Stimulated activated CD4-positive, alpha-beta T cell treated with anti-CD3 and anti-CD28 coated beads, Interleukin-4, amount 100 ng/mL, for 48 hours (primary cell): ENCODE data around the gene LMOD1.
"Not testable (repeated sequence)": the region's sequence is repeated elsewhere in the genome, so short reads cannot be mapped to it uniquely, and the experiment has no call there.

ENCODE experiments used
- DNase-seq, 2 donors: peaks; one replicate each; pipeline ENCODE4 v3.0.0-alpha.2; 2020; ENCODE audit warnings: low read depth in 2 of 2

The LMOD1 gene

GRCh38 chr1:201947697-201948008 is 1.3 kb upstream of the LMOD1 start:
- DNase-seq, result no peak

DNA sequence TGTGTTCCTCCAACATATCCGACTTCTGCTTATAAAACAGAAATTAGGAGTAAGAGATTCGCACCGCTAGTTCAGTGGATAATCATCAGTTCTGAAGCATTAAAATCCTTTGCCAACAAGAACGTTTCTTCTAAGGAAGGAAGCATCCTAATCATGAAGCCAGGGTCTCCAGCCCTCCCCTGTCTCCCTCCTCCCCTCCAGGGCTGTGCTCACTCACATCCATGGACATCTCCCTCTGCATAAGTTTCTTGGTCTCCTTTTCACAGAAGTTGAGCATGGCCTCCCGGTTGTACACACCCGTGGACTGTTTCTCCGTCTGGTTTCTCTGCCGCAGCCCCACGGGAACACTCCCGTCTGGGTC is 505 bp downstream of the LMOD1 start:
- DNase-seq, result no peak

DNA sequence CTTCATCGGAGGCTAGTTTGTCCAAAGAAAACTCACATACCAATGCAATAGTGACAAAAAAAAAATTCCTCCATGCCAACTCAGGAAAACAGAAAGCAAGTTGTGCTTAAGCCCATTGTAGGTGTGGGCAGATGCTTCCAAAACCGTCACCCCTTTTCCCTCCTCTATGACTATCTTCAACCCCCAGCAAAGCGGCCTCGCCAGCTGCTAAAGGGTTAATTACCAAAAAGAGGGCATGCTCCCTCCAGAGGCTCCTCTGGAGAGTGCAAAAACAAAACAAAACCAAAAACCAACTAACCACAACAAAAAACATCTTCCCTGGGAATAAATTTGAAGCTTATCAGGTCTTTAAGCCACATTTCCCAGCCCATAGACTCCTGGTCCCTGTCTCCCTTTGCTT is 1.2 kb downstream of the LMOD1 start:
- no peak for DNase-seq

DNA sequence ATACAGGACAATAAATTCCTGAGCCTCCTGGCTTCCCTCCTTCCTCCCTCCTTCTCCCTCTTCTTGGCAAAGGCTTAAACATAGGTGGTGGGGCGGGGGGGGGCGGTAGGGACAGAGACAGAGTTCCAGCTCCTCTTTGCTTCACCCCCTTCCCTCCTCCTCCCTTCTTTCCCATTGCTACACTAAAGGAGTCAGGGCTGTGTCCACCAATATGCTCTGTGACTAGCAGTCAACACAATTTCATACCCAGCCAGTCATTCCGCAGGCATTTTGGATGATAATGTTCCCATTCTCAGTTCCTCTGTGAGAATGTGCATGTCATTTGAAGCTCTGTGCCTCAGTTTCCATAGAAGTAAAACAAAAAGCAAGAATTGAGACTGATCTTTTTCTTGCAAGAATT is 1.7 kb downstream of the LMOD1 start:
- DNase-seq, result no peak

DNA sequence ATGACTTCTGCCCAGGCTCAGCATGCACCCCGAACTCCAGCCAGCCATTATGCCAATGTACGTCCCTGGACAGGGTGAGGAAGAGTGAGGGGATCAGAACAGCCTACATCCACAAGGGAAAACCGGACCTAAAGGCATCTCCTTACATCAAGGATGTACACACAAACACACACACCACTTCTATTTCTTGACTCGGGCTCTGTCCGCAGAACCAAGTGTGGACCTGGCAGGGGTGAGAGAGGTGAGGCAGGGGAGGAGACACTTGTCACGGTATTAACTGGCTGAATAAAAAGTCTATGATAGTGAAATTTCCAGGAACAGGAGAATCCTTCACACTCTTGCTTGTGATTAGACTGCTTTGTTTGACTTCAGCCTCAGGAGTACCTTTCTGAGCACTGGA is 2.3 kb downstream of the LMOD1 start:
- DNase-seq, result no peak

- no peak for DNase-seq
Observed at GRCh38 chr1:201942129-201942495, 4.2 kb downstream of the LMOD1 start.

DNA sequence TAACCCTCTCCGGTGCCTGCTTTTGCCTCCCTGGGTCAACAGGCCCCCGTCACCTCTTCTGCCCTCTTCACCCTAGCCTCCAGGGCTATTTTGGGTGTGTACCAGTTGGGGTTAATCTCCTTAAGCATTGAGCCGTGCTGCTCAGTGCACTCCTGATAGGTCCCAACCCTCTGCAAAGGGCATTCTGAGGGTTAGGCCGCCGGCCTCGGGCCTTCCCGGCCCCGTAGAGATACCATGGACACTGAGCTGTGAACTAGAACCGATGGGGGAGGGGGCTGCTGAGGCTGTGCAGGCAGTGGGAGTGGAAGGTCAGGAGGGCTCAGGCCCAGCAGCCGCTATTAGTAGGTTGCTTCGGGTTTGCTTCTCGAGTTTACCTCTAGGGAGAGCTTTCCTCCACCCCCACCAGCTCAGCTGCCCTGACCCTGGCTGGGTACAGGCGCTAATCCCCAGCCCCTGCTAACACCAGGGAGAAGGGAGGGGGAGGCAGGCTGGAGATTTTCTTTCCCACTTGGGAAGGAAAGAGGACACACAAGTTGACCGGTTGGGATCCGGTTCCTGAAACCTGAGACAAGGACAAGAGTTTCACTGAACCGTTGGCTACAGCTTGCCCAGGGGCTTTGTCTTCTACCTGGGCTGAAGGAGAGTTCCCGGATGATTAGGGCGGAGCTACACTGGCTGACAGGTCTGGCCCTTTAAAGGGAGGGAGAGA is 4.8 kb downstream of the LMOD1 start:
- no peak for DNase-seq

GRCh38 chr1:201940316-201940715 is 6.0 kb downstream of the LMOD1 start:
- not testable (repeated sequence) for DNase-seq

DNA sequence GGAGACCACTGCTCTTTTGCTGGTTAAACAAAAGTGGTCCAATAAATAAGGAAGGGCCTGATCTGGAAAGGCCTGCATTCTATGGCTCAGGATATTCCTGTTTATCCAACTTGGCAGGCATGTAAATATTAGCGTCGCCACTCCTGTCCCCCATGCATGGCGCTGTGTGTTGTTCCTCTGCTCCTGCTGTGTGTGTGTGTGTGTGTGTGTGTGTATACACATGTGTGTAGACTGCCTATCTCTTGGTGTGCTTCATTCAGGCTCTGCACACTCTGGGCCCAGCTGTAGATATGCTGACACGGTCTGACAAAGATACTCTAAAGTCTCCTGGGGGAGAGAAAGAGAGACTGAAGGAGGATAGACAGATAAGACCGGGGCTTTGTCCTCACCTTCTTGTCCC is 6.8 kb downstream of the LMOD1 start:
- DNase-seq, result no peak

DNA sequence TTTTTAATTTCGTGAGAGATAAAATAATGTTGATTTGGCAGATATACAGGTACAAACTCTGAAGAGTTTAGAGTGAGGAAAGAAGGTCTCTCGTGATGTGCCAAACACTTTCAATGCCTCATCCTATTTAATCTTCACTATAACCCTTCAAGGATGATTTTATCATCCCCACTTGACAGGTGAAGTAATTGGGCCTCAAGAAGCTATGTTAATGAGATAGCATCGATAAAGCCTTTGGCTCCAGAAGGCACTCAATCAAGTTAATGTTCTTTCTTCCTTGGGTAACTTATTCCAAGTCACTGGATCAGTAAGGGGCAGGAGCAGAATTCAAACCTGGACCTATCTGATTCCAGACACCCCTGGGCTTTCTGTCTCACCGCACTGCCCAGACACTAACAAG is 7.2 kb downstream of the LMOD1 start:
- DNase-seq, result no peak

DNA sequence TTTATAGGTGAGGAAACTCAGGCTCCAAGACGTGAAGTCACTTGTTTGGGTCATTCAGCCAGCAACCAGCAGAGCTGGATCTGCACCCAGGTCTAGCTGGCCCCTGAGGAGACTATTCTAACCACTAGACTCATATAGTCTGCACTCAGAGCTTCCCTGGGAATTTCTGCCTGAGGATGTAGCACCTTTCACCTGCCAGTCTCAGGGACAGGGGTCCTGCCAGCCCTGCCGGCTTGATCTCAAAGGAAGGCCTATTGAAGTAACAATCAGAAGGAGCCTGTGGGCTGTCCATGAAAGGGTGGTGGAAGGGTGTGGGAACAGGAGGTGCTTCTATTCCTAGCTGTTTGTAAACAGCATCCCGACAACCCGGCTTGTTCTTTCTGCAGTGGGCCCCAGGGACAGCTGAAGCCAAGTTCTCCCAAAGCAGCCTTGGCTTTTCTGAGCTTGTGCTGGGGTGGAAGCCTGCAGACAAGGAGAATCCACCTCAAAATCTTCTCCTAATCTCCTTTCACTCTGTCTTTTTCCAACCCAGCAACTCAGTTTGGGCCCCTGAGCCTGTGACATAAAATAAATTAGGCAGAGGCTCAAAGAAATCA is 7.8 kb downstream of the LMOD1 start:
- DNase-seq, result no peak

GRCh38 chr1:201937624-201938213 is 8.6 kb downstream of the LMOD1 start:
- DNase-seq, result no peak

GRCh38 chr1:201933840-201934430 is 12.4 kb downstream of the LMOD1 start:
- no peak for DNase-seq

DNA sequence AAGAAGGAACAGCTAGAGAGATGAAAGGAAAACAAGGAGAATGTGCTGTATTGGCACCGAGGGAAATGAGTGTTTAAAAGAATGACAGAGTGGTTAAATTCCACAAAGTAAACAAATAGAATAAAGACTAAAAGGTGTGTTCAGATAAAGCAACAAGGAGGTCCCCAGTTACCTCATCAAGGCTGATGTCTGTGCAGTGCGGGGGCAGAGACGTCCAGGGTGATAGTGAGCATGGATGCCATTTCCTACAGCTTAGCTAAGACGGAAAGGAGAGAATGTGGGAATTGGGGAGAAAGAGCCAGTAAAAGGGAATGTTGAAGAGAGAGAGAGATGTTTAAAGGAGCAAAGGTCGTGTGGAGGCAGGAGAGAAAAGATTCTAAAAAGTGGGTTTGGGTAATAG is 15.5 kb downstream of the LMOD1 start:
- DNase-seq, result no peak

- DNase-seq, result no peak
Observed at GRCh38 chr1:201930137-201930536, 16.2 kb downstream of the LMOD1 start.

GRCh38 chr1:201928266-201928665 is 18.1 kb downstream of the LMOD1 start:
- no peak for DNase-seq

GRCh38 chr1:201925981-201926645 is 20.2 kb downstream of the LMOD1 start:
- DNase-seq, result no peak

DNA sequence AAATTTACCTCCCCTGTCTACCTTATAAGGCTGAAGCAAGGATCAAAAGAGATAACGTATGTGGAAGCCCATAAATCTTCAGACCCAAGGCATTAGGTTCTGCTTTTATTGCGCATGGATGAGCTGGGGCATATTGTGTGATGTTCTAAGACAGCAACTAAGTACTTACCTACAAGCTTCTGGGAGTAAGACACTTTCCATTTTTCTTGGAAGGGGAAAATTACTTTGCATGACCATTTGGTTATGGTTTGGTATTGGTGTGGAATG is 21.1 kb downstream of the LMOD1 start:
- DNase-seq, result no peak

GRCh38 chr1:201921952-201922558 is 24.3 kb downstream of the LMOD1 start:
- no peak for DNase-seq

DNA sequence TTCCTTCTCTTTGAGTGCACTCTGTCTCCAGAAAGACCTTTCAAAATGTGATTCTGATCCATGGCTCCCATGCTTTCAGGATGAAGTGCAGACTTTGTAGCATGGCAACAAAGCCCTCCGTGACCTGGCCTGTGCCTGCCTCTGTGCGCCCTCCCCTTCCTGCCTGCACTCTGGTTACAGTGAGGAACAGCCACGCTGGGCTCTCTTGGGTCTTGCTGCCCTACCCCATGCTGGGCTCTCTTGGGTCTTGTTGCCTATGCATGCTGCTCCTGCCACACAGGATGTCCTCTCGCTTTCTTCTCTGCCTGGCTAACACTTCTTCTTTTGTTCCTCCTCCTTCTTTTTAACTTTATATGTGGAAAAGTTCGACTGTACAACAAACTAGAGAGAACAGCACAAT is 28.0 kb downstream of the LMOD1 start:
- DNase-seq, result no peak

- no peak for DNase-seq
Observed at GRCh38 chr1:201917362-201918033, 28.9 kb downstream of the LMOD1 start.

DNA sequence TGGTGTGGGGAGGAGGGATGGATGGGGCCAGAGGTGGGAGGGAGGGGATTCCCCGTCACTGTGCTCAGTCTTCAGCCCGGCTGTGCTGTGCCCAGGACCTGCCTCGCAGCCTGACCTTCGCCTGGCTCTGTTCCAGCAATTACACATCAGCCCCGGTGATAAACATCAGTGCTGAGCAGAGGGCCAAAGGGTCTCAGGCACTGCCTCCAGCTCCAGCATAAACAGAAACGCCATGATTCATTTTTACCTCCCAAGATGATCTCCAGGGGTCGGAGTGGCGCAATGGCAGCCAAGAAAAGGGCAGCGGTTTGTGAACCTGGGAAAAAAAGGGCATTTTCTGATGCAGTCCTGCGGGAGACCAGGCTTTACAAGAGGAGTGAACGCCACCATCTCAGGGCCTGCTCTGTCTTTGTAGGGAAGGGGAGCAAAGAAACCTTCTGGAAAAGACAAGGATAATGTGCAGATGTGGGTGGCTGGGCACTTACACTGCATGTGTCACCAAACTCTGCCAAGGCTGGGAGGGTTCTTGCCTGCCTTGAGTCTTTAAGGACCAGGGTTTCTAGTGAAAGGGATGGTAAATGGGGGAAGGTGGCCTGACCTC is 29.6 kb downstream of the LMOD1 start:
- no peak for DNase-seq
